ENCODE results near the gene TMEM114.

The TMEM114 gene

GRCh38 chr16:8591451-8591850, 1.1 kb upstream of the TMEM114 start:
- TF ChIP-seq CTCF (conservative IDR thresholded peaks at IDR 0.05; ENCODE audit: low read length) = no peak
- no peak for DNase-seq (ENCODE audit: low read depth)
- no peak overlapping the region for H3K4me3 ChIP-seq (ENCODE audit: low read length)

GRCh38 chr16:8590811-8591210, 500 bp upstream of the TMEM114 start:
- DNase-seq (ENCODE audit: low read depth) = no peak
- H3K4me3 ChIP-seq (ENCODE audit: low read length) = no peak overlapping the region
- no peak for TF ChIP-seq CTCF (conservative IDR thresholded peaks at IDR 0.05; ENCODE audit: low read length)

- DNase-seq (ENCODE audit: low read depth) = no peak
- no peak for TF ChIP-seq CTCF (conservative IDR thresholded peaks at IDR 0.05; ENCODE audit: low read length)
- H3K4me3 ChIP-seq (ENCODE audit: low read length) = no peak overlapping the region
Measured at GRCh38 chr16:8589057-8589899, 1.0 kb downstream of the TMEM114 start.

GRCh38 chr16:8588682-8589056, 1.6 kb downstream of the TMEM114 start:
- no peak for DNase-seq (ENCODE audit: low read depth)
- H3K4me3 ChIP-seq (ENCODE audit: low read length) = no peak overlapping the region
- TF ChIP-seq CTCF (conservative IDR thresholded peaks at IDR 0.05; ENCODE audit: low read length) = no peak

GRCh38 chr16:8587065-8587464, 3.2 kb downstream of the TMEM114 start:
- no peak overlapping the region for H3K4me3 ChIP-seq (ENCODE audit: low read length)
- no peak for TF ChIP-seq CTCF (conservative IDR thresholded peaks at IDR 0.05; ENCODE audit: low read length)
- DNase-seq (ENCODE audit: low read depth) = no peak

GRCh38 chr16:8585857-8586256, 4.5 kb downstream of the TMEM114 start:
- DNase-seq (ENCODE audit: low read depth) = no peak
- H3K4me3 ChIP-seq (ENCODE audit: low read length) = no peak overlapping the region
- TF ChIP-seq CTCF (conservative IDR thresholded peaks at IDR 0.05; ENCODE audit: low read length) = no peak

- no peak for DNase-seq (ENCODE audit: low read depth)
- TF ChIP-seq CTCF (conservative IDR thresholded peaks at IDR 0.05; ENCODE audit: low read length) = no peak
- no peak overlapping the region for H3K4me3 ChIP-seq (ENCODE audit: low read length)
Measured at GRCh38 chr16:8585041-8585440, 5.3 kb downstream of the TMEM114 start.
